HEK293 (cell line): ENCODE measurements around the gene GHRH.

Experiments
- CTCF ChIA-PET: fragments of 350-600 bp; formaldehyde crosslinking; extraction: SDS; loops from one replicate; lab custom pipeline; 2021; ENCODE audit warnings: antibody characterized with exemption; lab: Yijun Ruan, JAX
- POLR2A ChIA-PET: fragments of 300-600 bp; formaldehyde crosslinking; extraction: SDS; loops from one replicate; lab custom pipeline; 2020; ENCODE audit warnings: antibody characterized with exemption, inconsistent platforms; lab: Yijun Ruan, JAX
- H3K27ac ChIP-seq: fragments of 200-500 bp; sonication (Bioruptor generic); 2 replicates; pipeline ENCODE4 v1.5.1; 2014; ENCODE audit warnings: low read depth, low read length, control low read depth, inconsistent platforms; ENCODE audit errors: extremely low read depth
- H3K36me3 ChIP-seq, 2 experiments: fragments of 200-500 bp in 1 of 2; sonication (Bioruptor generic) in 1 of 2; 1 replicate in 1 of 2; 2 replicates in 1 of 2; pipeline ENCODE4 v1.5.1; 2014 to 2017; ENCODE audit warnings: inconsistent platforms in 2 of 2, low read length in 2 of 2; ENCODE audit not compliant: control insufficient read depth in 2 of 2, insufficient read depth in 1 of 2
- H3K4me1 ChIP-seq: fragments of 200-500 bp; sonication (Bioruptor generic); 2 replicates; pipeline ENCODE4 v1.5.1; 2014; ENCODE audit warnings: mild to moderate bottlenecking, low read length, inconsistent platforms; ENCODE audit not compliant: control insufficient read depth, insufficient read depth
- H3K4me3 ChIP-seq: 2 replicates; pipeline ENCODE4 v1.5.1; 2011; ENCODE audit warnings: low read depth, mild to moderate bottlenecking, control low read depth, low read length, moderate library complexity
- H3K9me3 ChIP-seq: fragments of 200-500 bp; sonication (Bioruptor generic); 2 replicates; pipeline ENCODE4 v1.5.1; 2014; ENCODE audit warnings: low read depth, low read length, inconsistent platforms; ENCODE audit not compliant: control insufficient read depth, insufficient read depth
- IKZF3 ChIP-seq: fragments of 450-650 bp; IDR thresholded peaks from 2 replicates; pipeline ENCODE4 v1.5.0; 2018; ENCODE audit warnings: missing biosample characterization, mild to moderate bottlenecking, missing genetic modification characterization, moderate library complexity
- KLF7 ChIP-seq: fragments of 450-650 bp; formaldehyde crosslinking; IDR thresholded peaks from 2 replicates; pipeline ENCODE4 v1.5.1; 2016; ENCODE audit warnings: missing biosample characterization, missing genetic modification characterization, borderline replicate concordance
- MYNN ChIP-seq: fragments of 450-650 bp; formaldehyde crosslinking; IDR thresholded peaks from 2 replicates; pipeline ENCODE4 v1.5.1; 2016; ENCODE audit warnings: missing biosample characterization, missing genetic modification characterization, borderline replicate concordance
- ZBTB48 ChIP-seq: fragments of 450-650 bp; formaldehyde crosslinking; IDR thresholded peaks from 2 replicates; pipeline ENCODE4 v1.5.1; 2016; ENCODE audit warnings: missing biosample characterization, missing genetic modification characterization
- ZFP69B ChIP-seq: fragments of 450-650 bp; formaldehyde crosslinking; IDR thresholded peaks from 2 replicates; pipeline ENCODE4 v1.5.1; 2016; ENCODE audit warnings: missing biosample characterization, missing genetic modification characterization
- ZNF529 ChIP-seq: fragments of 450-650 bp; formaldehyde crosslinking; IDR thresholded peaks from 2 replicates; pipeline ENCODE4 v1.5.1; 2017; ENCODE audit warnings: missing genetic modification characterization, missing biosample characterization; ENCODE audit not compliant: insufficient replicate concordance
- ZNF549 ChIP-seq: fragments of 450-650 bp; IDR thresholded peaks from 2 replicates; pipeline ENCODE4 v1.5.1; 2018; ENCODE audit warnings: missing biosample characterization, missing genetic modification characterization, mild to moderate bottlenecking, inconsistent platforms, moderate library complexity
- ZNF624 ChIP-seq: fragments of 450-650 bp; formaldehyde crosslinking; IDR thresholded peaks from 2 replicates; pipeline ENCODE4 v1.5.1; 2017; ENCODE audit warnings: missing biosample characterization, missing genetic modification characterization
- ZNF626 ChIP-seq: fragments of 450-650 bp; sonication (Bioruptor Pico); formaldehyde crosslinking; IDR thresholded peaks from 2 replicates; pipeline ENCODE4 v1.5.1; 2018; ENCODE audit warnings: missing biosample characterization, missing genetic modification characterization, inconsistent platforms
- ZNF654 ChIP-seq: fragments of 450-650 bp; formaldehyde crosslinking; IDR thresholded peaks from 2 replicates; pipeline ENCODE4 v1.5.1; 2016; ENCODE audit warnings: low read depth, missing biosample characterization, missing genetic modification characterization
- TF ChIP-seq, protein P1 (sequence below): fragments of 450-650 bp; formaldehyde crosslinking; IDR thresholded peaks from 2 replicates; pipeline ENCODE4 v1.5.1; 2016; ENCODE audit warnings: missing biosample characterization, missing genetic modification characterization, borderline replicate concordance
- TF ChIP-seq, protein P2 (sequence below): fragments of 450-650 bp; formaldehyde crosslinking; IDR thresholded peaks from 2 replicates; pipeline ENCODE4 v1.5.1; 2016; ENCODE audit warnings: missing biosample characterization, missing genetic modification characterization
- TF ChIP-seq, protein P3 (sequence below): fragments of 450-650 bp; formaldehyde crosslinking; IDR thresholded peaks from 2 replicates; pipeline ENCODE4 v1.5.1; 2016; ENCODE audit warnings: missing biosample characterization, missing genetic modification characterization, low read depth
- TF ChIP-seq, protein P4 (sequence below): fragments of 450-650 bp; formaldehyde crosslinking; IDR thresholded peaks from 2 replicates; pipeline ENCODE4 v1.5.1; 2016; ENCODE audit warnings: missing biosample characterization, missing genetic modification characterization

GHRH gene

DNA sequence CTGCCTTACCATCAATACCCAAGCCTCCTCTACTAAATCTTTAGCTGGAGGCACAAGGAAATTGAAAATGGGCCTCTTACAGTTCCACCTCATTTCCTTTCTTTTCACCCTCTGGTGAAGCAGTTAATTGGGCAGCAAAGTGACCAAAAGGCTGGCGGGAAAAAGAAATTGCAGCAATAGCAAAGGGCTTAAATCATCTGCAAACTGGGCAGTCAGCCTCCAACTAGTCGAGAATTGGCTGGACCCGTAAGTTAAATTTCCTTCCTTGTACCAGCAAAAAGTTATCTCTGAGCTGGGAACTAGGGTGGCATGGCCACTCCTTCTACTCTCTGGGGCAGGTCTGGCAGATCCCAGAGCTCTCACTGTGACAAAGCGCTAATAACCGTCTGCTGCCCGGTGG lies 33.5 kb downstream of the GHRH start:
- CTCF ChIA-PET, result interaction anchor here (0.7 to 1.3 kb wide), 2 partner anchors 26 to 32 kb away, joined by 3 to 4 read pairs; no protein-coding TSS in a partner anchor
- no peak overlapping the region for H3K27ac ChIP-seq
- TF ChIP-seq ZNF654, result no peak
- TF ChIP-seq, protein P1, sequence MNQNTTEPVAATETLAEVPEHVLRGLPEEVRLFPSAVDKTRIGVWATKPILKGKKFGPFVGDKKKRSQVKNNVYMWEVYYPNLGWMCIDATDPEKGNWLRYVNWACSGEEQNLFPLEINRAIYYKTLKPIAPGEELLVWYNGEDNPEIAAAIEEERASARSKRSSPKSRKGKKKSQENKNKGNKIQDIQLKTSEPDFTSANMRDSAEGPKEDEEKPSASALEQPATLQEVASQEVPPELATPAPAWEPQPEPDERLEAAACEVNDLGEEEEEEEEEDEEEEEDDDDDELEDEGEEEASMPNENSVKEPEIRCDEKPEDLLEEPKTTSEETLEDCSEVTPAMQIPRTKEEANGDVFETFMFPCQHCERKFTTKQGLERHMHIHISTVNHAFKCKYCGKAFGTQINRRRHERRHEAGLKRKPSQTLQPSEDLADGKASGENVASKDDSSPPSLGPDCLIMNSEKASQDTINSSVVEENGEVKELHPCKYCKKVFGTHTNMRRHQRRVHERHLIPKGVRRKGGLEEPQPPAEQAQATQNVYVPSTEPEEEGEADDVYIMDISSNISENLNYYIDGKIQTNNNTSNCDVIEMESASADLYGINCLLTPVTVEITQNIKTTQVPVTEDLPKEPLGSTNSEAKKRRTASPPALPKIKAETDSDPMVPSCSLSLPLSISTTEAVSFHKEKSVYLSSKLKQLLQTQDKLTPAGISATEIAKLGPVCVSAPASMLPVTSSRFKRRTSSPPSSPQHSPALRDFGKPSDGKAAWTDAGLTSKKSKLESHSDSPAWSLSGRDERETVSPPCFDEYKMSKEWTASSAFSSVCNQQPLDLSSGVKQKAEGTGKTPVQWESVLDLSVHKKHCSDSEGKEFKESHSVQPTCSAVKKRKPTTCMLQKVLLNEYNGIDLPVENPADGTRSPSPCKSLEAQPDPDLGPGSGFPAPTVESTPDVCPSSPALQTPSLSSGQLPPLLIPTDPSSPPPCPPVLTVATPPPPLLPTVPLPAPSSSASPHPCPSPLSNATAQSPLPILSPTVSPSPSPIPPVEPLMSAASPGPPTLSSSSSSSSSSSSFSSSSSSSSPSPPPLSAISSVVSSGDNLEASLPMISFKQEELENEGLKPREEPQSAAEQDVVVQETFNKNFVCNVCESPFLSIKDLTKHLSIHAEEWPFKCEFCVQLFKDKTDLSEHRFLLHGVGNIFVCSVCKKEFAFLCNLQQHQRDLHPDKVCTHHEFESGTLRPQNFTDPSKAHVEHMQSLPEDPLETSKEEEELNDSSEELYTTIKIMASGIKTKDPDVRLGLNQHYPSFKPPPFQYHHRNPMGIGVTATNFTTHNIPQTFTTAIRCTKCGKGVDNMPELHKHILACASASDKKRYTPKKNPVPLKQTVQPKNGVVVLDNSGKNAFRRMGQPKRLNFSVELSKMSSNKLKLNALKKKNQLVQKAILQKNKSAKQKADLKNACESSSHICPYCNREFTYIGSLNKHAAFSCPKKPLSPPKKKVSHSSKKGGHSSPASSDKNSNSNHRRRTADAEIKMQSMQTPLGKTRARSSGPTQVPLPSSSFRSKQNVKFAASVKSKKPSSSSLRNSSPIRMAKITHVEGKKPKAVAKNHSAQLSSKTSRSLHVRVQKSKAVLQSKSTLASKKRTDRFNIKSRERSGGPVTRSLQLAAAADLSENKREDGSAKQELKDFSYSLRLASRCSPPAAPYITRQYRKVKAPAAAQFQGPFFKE (tag by site-specific recombination), result no peak
- TF ChIP-seq, protein P2, sequence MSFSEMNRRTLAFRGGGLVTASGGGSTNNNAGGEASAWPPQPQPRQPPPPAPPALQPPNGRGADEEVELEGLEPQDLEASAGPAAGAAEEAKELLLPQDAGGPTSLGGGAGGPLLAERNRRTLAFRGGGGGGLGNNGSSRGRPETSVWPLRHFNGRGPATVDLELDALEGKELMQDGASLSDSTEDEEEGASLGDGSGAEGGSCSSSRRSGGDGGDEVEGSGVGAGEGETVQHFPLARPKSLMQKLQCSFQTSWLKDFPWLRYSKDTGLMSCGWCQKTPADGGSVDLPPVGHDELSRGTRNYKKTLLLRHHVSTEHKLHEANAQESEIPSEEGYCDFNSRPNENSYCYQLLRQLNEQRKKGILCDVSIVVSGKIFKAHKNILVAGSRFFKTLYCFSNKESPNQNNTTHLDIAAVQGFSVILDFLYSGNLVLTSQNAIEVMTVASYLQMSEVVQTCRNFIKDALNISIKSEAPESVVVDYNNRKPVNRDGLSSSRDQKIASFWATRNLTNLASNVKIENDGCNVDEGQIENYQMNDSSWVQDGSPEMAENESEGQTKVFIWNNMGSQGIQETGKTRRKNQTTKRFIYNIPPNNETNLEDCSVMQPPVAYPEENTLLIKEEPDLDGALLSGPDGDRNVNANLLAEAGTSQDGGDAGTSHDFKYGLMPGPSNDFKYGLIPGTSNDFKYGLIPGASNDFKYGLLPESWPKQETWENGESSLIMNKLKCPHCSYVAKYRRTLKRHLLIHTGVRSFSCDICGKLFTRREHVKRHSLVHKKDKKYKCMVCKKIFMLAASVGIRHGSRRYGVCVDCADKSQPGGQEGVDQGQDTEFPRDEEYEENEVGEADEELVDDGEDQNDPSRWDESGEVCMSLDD (tag by site-specific recombination), result no peak
- TF ChIP-seq, protein P3, sequence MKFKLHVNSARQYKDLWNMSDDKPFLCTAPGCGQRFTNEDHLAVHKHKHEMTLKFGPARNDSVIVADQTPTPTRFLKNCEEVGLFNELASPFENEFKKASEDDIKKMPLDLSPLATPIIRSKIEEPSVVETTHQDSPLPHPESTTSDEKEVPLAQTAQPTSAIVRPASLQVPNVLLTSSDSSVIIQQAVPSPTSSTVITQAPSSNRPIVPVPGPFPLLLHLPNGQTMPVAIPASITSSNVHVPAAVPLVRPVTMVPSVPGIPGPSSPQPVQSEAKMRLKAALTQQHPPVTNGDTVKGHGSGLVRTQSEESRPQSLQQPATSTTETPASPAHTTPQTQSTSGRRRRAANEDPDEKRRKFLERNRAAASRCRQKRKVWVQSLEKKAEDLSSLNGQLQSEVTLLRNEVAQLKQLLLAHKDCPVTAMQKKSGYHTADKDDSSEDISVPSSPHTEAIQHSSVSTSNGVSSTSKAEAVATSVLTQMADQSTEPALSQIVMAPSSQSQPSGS (tag by site-specific recombination), result no peak
- TF ChIP-seq, protein P4, sequence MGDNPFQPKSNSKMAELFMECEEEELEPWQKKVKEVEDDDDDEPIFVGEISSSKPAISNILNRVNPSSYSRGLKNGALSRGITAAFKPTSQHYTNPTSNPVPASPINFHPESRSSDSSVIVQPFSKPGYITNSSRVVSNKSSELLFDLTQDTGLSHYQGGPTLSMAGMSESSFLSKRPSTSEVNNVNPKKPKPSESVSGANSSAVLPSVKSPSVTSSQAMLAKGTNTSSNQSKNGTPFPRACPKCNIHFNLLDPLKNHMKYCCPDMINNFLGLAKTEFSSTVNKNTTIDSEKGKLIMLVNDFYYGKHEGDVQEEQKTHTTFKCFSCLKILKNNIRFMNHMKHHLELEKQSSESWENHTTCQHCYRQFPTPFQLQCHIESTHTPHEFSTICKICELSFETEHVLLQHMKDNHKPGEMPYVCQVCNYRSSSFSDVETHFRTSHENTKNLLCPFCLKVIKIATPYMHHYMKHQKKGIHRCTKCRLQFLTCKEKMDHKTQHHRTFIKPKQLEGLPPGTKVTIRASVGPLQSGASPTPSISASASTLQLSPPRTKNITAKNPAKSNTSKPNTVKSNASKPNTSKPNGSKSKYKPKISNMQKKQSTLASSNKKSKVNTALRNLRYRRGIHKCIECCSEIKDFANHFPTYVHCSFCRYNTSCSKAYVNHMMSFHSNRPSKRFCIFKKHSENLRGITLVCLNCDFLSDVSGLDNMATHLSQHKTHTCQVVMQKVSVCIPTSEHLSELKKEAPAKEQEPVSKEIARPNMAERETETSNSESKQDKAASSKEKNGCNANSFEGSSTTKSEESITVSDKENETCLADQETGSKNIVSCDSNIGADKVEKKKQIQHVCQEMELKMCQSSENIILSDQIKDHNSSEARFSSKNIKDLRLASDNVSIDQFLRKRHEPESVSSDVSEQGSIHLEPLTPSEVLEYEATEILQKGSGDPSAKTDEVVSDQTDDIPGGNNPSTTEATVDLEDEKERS (tag by site-specific recombination), result no peak
- TF ChIP-seq IKZF3 (tag by site-specific recombination), result no peak
- TF ChIP-seq, all 188 proteins: peak for 0
- H3K9me3 ChIP-seq, result no peaks in the 10 kb centered on the region
- POLR2A ChIA-PET, result no interaction called here
- no peak overlapping the region for H3K4me3 ChIP-seq
- no peaks in the 10 kb centered on the region for H3K4me1 ChIP-seq
- peaks cover 46 to 100% of the 10 kb centered on the region in 2 experiments for H3K36me3 ChIP-seq

DNA sequence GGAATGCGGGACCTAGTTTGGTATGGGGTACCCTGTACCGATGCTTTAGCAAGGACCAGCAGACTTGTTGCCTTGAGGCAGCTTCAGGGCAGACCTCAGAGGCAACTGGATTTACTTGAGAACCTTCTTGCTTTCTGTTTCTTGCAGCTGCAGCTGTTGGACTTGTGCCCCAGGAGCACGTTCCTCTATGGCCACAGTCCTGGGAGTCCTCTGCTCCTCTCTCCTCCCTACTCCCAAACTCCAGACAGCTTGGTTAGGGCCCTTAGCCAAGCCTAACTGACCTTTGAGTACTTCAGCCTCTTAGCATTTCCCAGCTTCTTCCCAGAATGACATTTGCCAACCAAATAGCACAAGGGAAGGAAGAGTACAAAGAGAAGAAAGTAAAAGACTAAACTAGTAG lies 34.7 kb downstream of the GHRH start:
- H3K9me3 ChIP-seq, result no peaks in the 10 kb centered on the region
- POLR2A ChIA-PET, result interaction anchor here (0.5 kb wide), 1 partner anchor 17 kb away, joined by 6 read pairs; no protein-coding TSS in a partner anchor
- H3K4me3 ChIP-seq, result no peak overlapping the region
- no peak overlapping the region for H3K27ac ChIP-seq
- CTCF ChIA-PET, result no interaction called here
- peaks cover 35 to 99% of the 10 kb centered on the region in 2 experiments for H3K36me3 ChIP-seq
- no peaks in the 10 kb centered on the region for H3K4me1 ChIP-seq
- TF ChIP-seq ZNF626 (no peak), KLF7 (tag by site-specific recombination) (no peak), ZNF549 (no peak), MYNN (tag by site-specific recombination) (no peak), ZBTB48 (tag by site-specific recombination) (no peak), ZFP69B (no peak), ZNF624 (tag by site-specific recombination) (no peak), ZNF529 (tag by site-specific recombination) (no peak)
